H9 (cell line): ENCODE results near the gene BRF1. TPM values are rescaled to one million over a fixed set of nuclear protein-coding genes. Genes with fewer than 3 reads are reported as not detected.
A peak's percentile ranks its signal among the peaks of the same experiment; 100 is the strongest.

Source experiments
- DNase-seq: peaks from one replicate; pipeline ENCODE4 v3.0.0-alpha.2; 2017
- H2AFZ ChIP-seq: one replicate; pipeline ENCODE4 v1.6.1; 2013; ENCODE audit warnings: mild to moderate bottlenecking, low read length, control low read depth, moderate library complexity
- H2AK5ac ChIP-seq: 2 replicates; pipeline ENCODE4 v1.6.1; 2013; ENCODE audit warnings: low read length, control low read depth, mixed read lengths; ENCODE audit not compliant: insufficient read length
- H2BK120ac ChIP-seq: one replicate; pipeline ENCODE4 v1.6.1; 2013; ENCODE audit warnings: low read depth, mild to moderate bottlenecking, low read length, control low read depth, inconsistent platforms; ENCODE audit not compliant: poor library complexity, severe bottlenecking
- H2BK12ac ChIP-seq: 2 replicates; pipeline ENCODE4 v1.6.1; 2013; ENCODE audit warnings: low read length, control low read depth, mixed read lengths, low read depth; ENCODE audit not compliant: insufficient read length
- H2BK15ac ChIP-seq: 2 replicates; pipeline ENCODE4 v1.6.1; 2013; ENCODE audit warnings: low read depth, low read length, control low read depth
- H2BK20ac ChIP-seq: one replicate; pipeline ENCODE4 v1.6.1; 2013; ENCODE audit warnings: low read depth, mild to moderate bottlenecking, low read length, control low read depth, inconsistent platforms; ENCODE audit not compliant: poor library complexity, severe bottlenecking
- H2BK5ac ChIP-seq: 2 replicates; pipeline ENCODE4 v1.6.1; 2013; ENCODE audit warnings: low read length, control low read depth, mixed read lengths; ENCODE audit not compliant: insufficient read length
- H3K14ac ChIP-seq: 2 replicates; pipeline ENCODE4 v1.6.1; 2013; ENCODE audit warnings: low read length, control low read depth; ENCODE audit not compliant: insufficient read depth
- H3K18ac ChIP-seq: 2 replicates; pipeline ENCODE4 v1.6.1; 2013; ENCODE audit warnings: low read depth, mild to moderate bottlenecking, mixed read lengths, low read length, control low read depth; ENCODE audit not compliant: insufficient read length
- H3K23ac ChIP-seq: 2 replicates; pipeline ENCODE4 v1.6.1; 2013; ENCODE audit warnings: low read length, control low read depth, mixed read lengths, low read depth; ENCODE audit not compliant: insufficient read length
- H3K23me2 ChIP-seq: 2 replicates; pipeline ENCODE4 v1.6.1; 2013; ENCODE audit warnings: low read depth, mild to moderate bottlenecking, mixed read lengths, low read length, control low read depth; ENCODE audit not compliant: insufficient read length, poor library complexity, severe bottlenecking
- H3K27ac ChIP-seq: 2 replicates; pipeline ENCODE4 v1.5.1; 2013; ENCODE audit warnings: low read length, control low read depth, mixed read lengths, low read depth; ENCODE audit not compliant: insufficient read length
- H3K27me3 ChIP-seq: 2 replicates; pipeline ENCODE4 v1.6.1; 2013; ENCODE audit warnings: low read length, control low read depth, inconsistent platforms; ENCODE audit not compliant: insufficient read depth
- H3K4ac ChIP-seq: 2 replicates; pipeline ENCODE4 v1.6.1; 2013; ENCODE audit warnings: low read depth, mild to moderate bottlenecking, control low read depth, inconsistent platforms, low read length, moderate library complexity
- H3K4me1 ChIP-seq: 2 replicates; pipeline ENCODE4 v1.6.1; 2013; ENCODE audit warnings: low read length, control low read depth, inconsistent platforms; ENCODE audit not compliant: insufficient read depth
- H3K4me2 ChIP-seq: 2 replicates; pipeline ENCODE4 v1.6.1; 2013; ENCODE audit warnings: low read length, control low read depth, mixed read lengths; ENCODE audit not compliant: insufficient read length, insufficient read depth
- H3K56ac ChIP-seq: 2 replicates; pipeline ENCODE4 v1.6.1; 2013; ENCODE audit warnings: low read depth, mild to moderate bottlenecking, mixed read lengths, low read length, control low read depth; ENCODE audit not compliant: insufficient read length
- H3K79me1 ChIP-seq: 2 replicates; pipeline ENCODE4 v1.6.1; 2013; ENCODE audit warnings: low read depth, mild to moderate bottlenecking, moderate library complexity, low read length, control low read depth, inconsistent platforms; ENCODE audit not compliant: insufficient read depth, poor library complexity, severe bottlenecking
- H3K79me2 ChIP-seq: 2 replicates; pipeline ENCODE4 v1.6.1; 2013; ENCODE audit warnings: low read length, control low read depth, inconsistent platforms; ENCODE audit not compliant: insufficient read depth
- H3K9ac ChIP-seq: 2 replicates; pipeline ENCODE4 v1.6.1; 2013; ENCODE audit warnings: low read length, control low read depth, mixed read lengths; ENCODE audit not compliant: insufficient read length; ENCODE audit errors: extremely low read depth
- H3K9me3 ChIP-seq: one replicate; pipeline ENCODE4 v1.6.1; 2013; ENCODE audit warnings: low read depth, low read length, inconsistent platforms; ENCODE audit not compliant: control insufficient read depth
- H3T11ph ChIP-seq: one replicate; pipeline ENCODE4 v1.6.1; 2013; ENCODE audit warnings: mild to moderate bottlenecking, low read length, control low read depth, inconsistent platforms
- H4K20me1 ChIP-seq: one replicate; pipeline ENCODE4 v1.6.1; 2013; ENCODE audit not compliant: control insufficient read depth, insufficient read length, insufficient read depth
- H4K5ac ChIP-seq: 2 replicates; pipeline ENCODE4 v1.6.1; 2013; ENCODE audit warnings: low read depth, mild to moderate bottlenecking, mixed read lengths, low read length, control low read depth; ENCODE audit not compliant: insufficient read length
- H4K8ac ChIP-seq: replicated peaks from 2 replicates; pipeline ENCODE4 v1.6.1; 2013; ENCODE audit warnings: low read length, control low read depth, mixed read lengths, low read depth; ENCODE audit not compliant: insufficient read length
- H4K91ac ChIP-seq: 2 replicates; pipeline ENCODE4 v1.6.1; 2013; ENCODE audit warnings: low read depth, mild to moderate bottlenecking, moderate library complexity, mixed read lengths, low read length, control low read depth; ENCODE audit not compliant: insufficient read length
- H3K27ac Mint-ChIP-seq, 3 experiments: 2 replicates in 2 of 3; 3 replicates in 1 of 3; pipeline ENCODE4 v1.8.0; 2020 to 2021; ENCODE audit warnings: mixed read lengths in 3 of 3, mild to moderate bottlenecking in 1 of 3, moderate library complexity in 1 of 3
- H3K27me3 Mint-ChIP-seq: 2 replicates; pipeline ENCODE4 v1.8.0; 2021; ENCODE audit warnings: low read depth, mild to moderate bottlenecking, moderate library complexity, mixed read lengths
- H3K36me3 Mint-ChIP-seq, 3 experiments: 2 replicates in 2 of 3; 3 replicates in 1 of 3; pipeline ENCODE4 v1.8.0; 2020 to 2021; ENCODE audit warnings: low read depth in 3 of 3, mixed read lengths in 3 of 3; ENCODE audit not compliant: insufficient read depth in 1 of 3
- H3K4me1 Mint-ChIP-seq, 2 experiments: 2 replicates each; pipeline ENCODE4 v1.8.0; 2020; ENCODE audit warnings: mixed read lengths in 2 of 2
- H3K4me3 Mint-ChIP-seq, 2 experiments: 2 replicates in 1 of 2; 3 replicates in 1 of 2; pipeline ENCODE4 v1.8.0; 2020 to 2021; ENCODE audit warnings: mild to moderate bottlenecking in 2 of 2, mixed read lengths in 2 of 2, moderate library complexity in 1 of 2
- H3K9me3 Mint-ChIP-seq, 2 experiments: 2 replicates in 1 of 2; 3 replicates in 1 of 2; pipeline ENCODE4 v1.8.0; 2020; ENCODE audit warnings: mild to moderate bottlenecking in 2 of 2, mixed read lengths in 2 of 2, moderate library complexity in 1 of 2
- CTCF ChIP-seq: fragments of 200-600 bp; sonication (generic); conservative IDR thresholded peaks from 3 replicates; pipeline ENCODE4 v1.8.0; 2021; ENCODE audit warnings: antibody characterized with exemption, mild to moderate bottlenecking
- WGBS: extraction: QIAGEN DNeasy Blood & Tissue Kit; methylation state at CpG from one replicate; pipeline ENCODE4 v1.1.7; 2013; ENCODE audit warnings: missing lambda C conversion rate, low lambda C conversion rate, mixed read lengths; ENCODE audit not compliant: insufficient read length; ENCODE audit errors: extremely low coverage; 5-methylcytosine and 5-hydroxymethylcytosine counted together
- total RNA-seq: library from RNA; stranded (reverse); gene quantifications from 2 replicates; pipeline ENCODE4 v1.2.1, GENCODE V29; 2021

Gene BRF1
- total RNA-seq, 1 experiment from 2014 or later, result 28.3 TPM

- Histone ChIP-seq H4K8ac (no peak overlapping the region), H2BK120ac (no peak overlapping the region), H3K9ac (no peak overlapping the region), H4K91ac (no peak overlapping the region), H3K18ac (no peak overlapping the region), H3K56ac (no peak overlapping the region), H3K14ac (no peak overlapping the region), H2BK5ac (no peak overlapping the region), H2AK5ac (no peak overlapping the region), H3K79me1 (no peaks in the 10 kb centered on the region), H3K4me1 (no peaks in the 10 kb centered on the region), H2BK12ac (no peak overlapping the region), H3K23me2 (no peaks in the 10 kb centered on the region), H2BK15ac (no peak overlapping the region), H2BK20ac (no peak overlapping the region), H3K4ac (no peak overlapping the region), H3T11ph (no peak overlapping the region), H3K79me2 (peaks cover 3% of the 10 kb centered on the region; the same call in 1 of the 2 replicates), H3K9me3 (no peaks in the 10 kb centered on the region), H4K20me1 (no peaks in the 10 kb centered on the region), H4K5ac (no peak overlapping the region), H2AFZ (no peak overlapping the region), H3K23ac (no peak overlapping the region), H3K4me2 (no peak overlapping the region), H3K27me3 (no peaks in the 10 kb centered on the region), H3K27ac (no peak overlapping the region)
- Mint-ChIP-seq H3K36me3 (peaks cover 0 to 3% (median 0%) of the 10 kb centered on the region in 3 experiments; a peak in 1 of 7 replicates), H3K27ac (peak overlapping the region in 2 of 3 experiments; percentile 2 to 35; a peak in 3 of 7 replicates), H3K27me3 (no peaks in the 10 kb centered on the region), H3K9me3 (no peaks in the 10 kb centered on the region), H3K4me1 (no peaks in the 10 kb centered on the region), H3K4me3 (no peak overlapping the region)
- no peak for DNase-seq
- no peak for TF ChIP-seq CTCF
- WGBS, result no CpG with 5 or more reads among the region's 15 CpGs
Observed at GRCh38 chr14:105294142-105294597, 6.6 kb downstream of the BRF1 start.
